ENCODE results near the gene MAMDC2. TPM values are rescaled to one million over a fixed set of nuclear protein-coding genes. Genes with fewer than 3 reads are reported as not detected.

MAMDC2 gene
- total RNA-seq, 1 experiment from 2014 or later = not detected

GRCh38 chr9:70060148-70060882, 16.7 kb downstream of the MAMDC2 start:
- ChIA-PET CTCF (interaction anchor here (1.2 to 1.5 kb wide), 2 partner anchors 50 to 53 kb away, joined by 5 to 7 read pairs; no protein-coding TSS in a partner anchor), POLR2A (interaction anchor here (0.6 kb wide), 1 partner anchor 22 kb away, joined by 3 read pairs; no protein-coding TSS in a partner anchor)
- H3K27me3 Mint-ChIP-seq (ENCODE audit: insufficient read depth, unreplicated experiment) = no peaks in the 10 kb centered on the region
- H3K4me1 Mint-ChIP-seq (ENCODE audit: insufficient read depth, unreplicated experiment) = no peaks in the 10 kb centered on the region
- no peak overlapping the region for H3K4me3 Mint-ChIP-seq (ENCODE audit: unreplicated experiment)
- H3K36me3 Mint-ChIP-seq (ENCODE audit: insufficient read depth, unreplicated experiment) = peaks cover 6% of the 10 kb centered on the region
- BruUV-seq (replicated peaks) = no TSS peak
- intact Hi-C loops (cut with micrococcal nuclease) = no loop called here
- H3K9me3 Mint-ChIP-seq (ENCODE audit: unreplicated experiment) = no peaks in the 10 kb centered on the region
- DNase-seq (ENCODE audit: unreplicated experiment) = no peak
- TF ChIP-seq, protein P1, sequence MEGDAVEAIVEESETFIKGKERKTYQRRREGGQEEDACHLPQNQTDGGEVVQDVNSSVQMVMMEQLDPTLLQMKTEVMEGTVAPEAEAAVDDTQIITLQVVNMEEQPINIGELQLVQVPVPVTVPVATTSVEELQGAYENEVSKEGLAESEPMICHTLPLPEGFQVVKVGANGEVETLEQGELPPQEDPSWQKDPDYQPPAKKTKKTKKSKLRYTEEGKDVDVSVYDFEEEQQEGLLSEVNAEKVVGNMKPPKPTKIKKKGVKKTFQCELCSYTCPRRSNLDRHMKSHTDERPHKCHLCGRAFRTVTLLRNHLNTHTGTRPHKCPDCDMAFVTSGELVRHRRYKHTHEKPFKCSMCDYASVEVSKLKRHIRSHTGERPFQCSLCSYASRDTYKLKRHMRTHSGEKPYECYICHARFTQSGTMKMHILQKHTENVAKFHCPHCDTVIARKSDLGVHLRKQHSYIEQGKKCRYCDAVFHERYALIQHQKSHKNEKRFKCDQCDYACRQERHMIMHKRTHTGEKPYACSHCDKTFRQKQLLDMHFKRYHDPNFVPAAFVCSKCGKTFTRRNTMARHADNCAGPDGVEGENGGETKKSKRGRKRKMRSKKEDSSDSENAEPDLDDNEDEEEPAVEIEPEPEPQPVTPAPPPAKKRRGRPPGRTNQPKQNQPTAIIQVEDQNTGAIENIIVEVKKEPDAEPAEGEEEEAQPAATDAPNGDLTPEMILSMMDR (IDR thresholded peaks at IDR 0.05; ENCODE audit: unreplicated experiment) = no peak
- H3K27ac Mint-ChIP-seq (ENCODE audit: low read depth, unreplicated experiment) = no peak overlapping the region

GRCh38 chr9:70060883-70061507, 17.3 kb downstream of the MAMDC2 start:
- ChIA-PET POLR2A (interaction anchor here (1.3 to 2.1 kb wide), 2 partner anchors 12 to 17 kb away, joined by 4 to 5 read pairs; no protein-coding TSS in a partner anchor), CTCF (interaction anchor here (1.5 to 2.4 kb wide), 2 partner anchors 12 to 89 kb away, joined by 3 to 8 read pairs; no protein-coding TSS in a partner anchor)
- H3K36me3 Mint-ChIP-seq (ENCODE audit: insufficient read depth, unreplicated experiment) = peaks cover 6% of the 10 kb centered on the region
- no peak overlapping the region for H3K4me3 Mint-ChIP-seq (ENCODE audit: unreplicated experiment)
- TF ChIP-seq, protein P1 (IDR thresholded peaks at IDR 0.05; ENCODE audit: unreplicated experiment) = no peak
- H3K9me3 Mint-ChIP-seq (ENCODE audit: unreplicated experiment) = no peaks in the 10 kb centered on the region
- no peaks in the 10 kb centered on the region for H3K27me3 Mint-ChIP-seq (ENCODE audit: insufficient read depth, unreplicated experiment)
- peaks cover 4% of the 10 kb centered on the region for H3K4me1 Mint-ChIP-seq (ENCODE audit: insufficient read depth, unreplicated experiment)
- no peak overlapping the region for H3K27ac Mint-ChIP-seq (ENCODE audit: low read depth, unreplicated experiment)
- DNase-seq (ENCODE audit: unreplicated experiment) = no peak
- no TSS peak for BruUV-seq (replicated peaks)
- intact Hi-C loops (cut with micrococcal nuclease) = no loop called here

DNA sequence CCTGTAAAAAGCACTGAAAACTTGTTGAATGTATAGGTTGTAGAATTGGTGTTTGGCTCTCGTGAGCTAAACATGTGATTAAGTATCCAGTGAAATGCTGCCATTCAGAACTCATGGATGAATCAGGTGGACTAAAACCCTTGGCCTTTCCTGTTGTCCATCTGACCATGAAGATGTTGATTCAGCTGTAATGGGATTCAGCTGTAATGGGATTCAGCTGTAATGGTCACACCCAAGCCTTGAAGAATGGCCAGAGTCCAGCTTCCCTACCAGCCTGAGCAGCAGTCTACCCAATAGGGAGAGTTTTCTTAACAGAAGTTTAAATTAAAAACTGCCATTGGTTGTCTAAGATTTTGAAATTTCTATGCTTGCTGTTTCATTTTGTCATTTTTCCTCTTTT, 18.1 kb downstream of the MAMDC2 start:
- intact Hi-C loops (cut with micrococcal nuclease) = no loop called here
- BruUV-seq (replicated peaks) = no TSS peak
- no peak overlapping the region for H3K27ac Mint-ChIP-seq (ENCODE audit: low read depth, unreplicated experiment)
- POLR2A ChIA-PET = interaction anchor here (1.3 to 2.1 kb wide), 4 partner anchors 10 to 17 kb away, joined by 4 to 5 read pairs (median 4); no protein-coding TSS in a partner anchor
- CTCF ChIA-PET = interaction anchor here (0.9 to 2.4 kb wide), 3 partner anchors 12 to 90 kb away, joined by 3 to 8 read pairs (median 3); no protein-coding TSS in a partner anchor
- TF ChIP-seq, protein P1 (IDR thresholded peaks at IDR 0.05; ENCODE audit: unreplicated experiment) = no peak
- no peaks in the 10 kb centered on the region for H3K9me3 Mint-ChIP-seq (ENCODE audit: unreplicated experiment)
- H3K4me3 Mint-ChIP-seq (ENCODE audit: unreplicated experiment) = no peak overlapping the region
- H3K27me3 Mint-ChIP-seq (ENCODE audit: insufficient read depth, unreplicated experiment) = no peaks in the 10 kb centered on the region
- DNase-seq (ENCODE audit: unreplicated experiment) = no peak
- peaks cover 6% of the 10 kb centered on the region for H3K36me3 Mint-ChIP-seq (ENCODE audit: insufficient read depth, unreplicated experiment)
- H3K4me1 Mint-ChIP-seq (ENCODE audit: insufficient read depth, unreplicated experiment) = peaks cover 10% of the 10 kb centered on the region

DNA sequence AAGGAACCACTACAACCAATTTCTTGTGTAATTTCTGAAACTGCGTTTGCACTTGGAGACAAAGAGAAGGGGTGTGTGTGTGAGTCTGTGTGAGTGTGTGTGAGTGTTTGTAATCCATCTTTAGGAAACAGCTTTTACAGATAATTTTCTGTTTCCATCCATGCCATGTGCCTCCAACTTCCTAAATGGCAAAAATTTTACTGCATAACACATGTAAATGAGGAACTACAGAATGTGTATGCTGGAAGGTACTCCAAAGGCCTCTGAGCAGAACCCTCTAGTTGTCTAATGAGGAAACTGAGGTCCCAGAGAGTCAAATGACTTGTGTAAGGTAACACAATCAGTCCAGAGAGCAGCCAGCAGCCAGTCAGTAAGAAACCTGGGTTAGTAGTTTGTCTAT, 20.8 kb downstream of the MAMDC2 start:
- Mint-ChIP-seq H3K27me3 (ENCODE audit: insufficient read depth, unreplicated experiment) (no peaks in the 10 kb centered on the region), H3K27ac (ENCODE audit: low read depth, unreplicated experiment) (no peak overlapping the region), H3K36me3 (ENCODE audit: insufficient read depth, unreplicated experiment) (peaks cover 6% of the 10 kb centered on the region), H3K9me3 (ENCODE audit: unreplicated experiment) (no peaks in the 10 kb centered on the region), H3K4me1 (ENCODE audit: insufficient read depth, unreplicated experiment) (peaks cover 10% of the 10 kb centered on the region), H3K4me3 (ENCODE audit: unreplicated experiment) (no peak overlapping the region)
- intact Hi-C loops (cut with micrococcal nuclease) = no loop called here
- CTCF ChIA-PET = interaction anchor here (1.0 kb wide), 1 partner anchor 1754 kb away, joined by 3 read pairs; no protein-coding TSS in a partner anchor
- POLR2A ChIA-PET = interaction anchor here (0.8 to 1.9 kb wide), 3 partner anchors 12 to 16 kb away, joined by 3 to 6 read pairs (median 6); no protein-coding TSS in a partner anchor
- BruUV-seq (replicated peaks) = no TSS peak
- DNase-seq (ENCODE audit: unreplicated experiment) = no peak
- TF ChIP-seq, protein P1 (IDR thresholded peaks at IDR 0.05; ENCODE audit: unreplicated experiment) = no peak

Data from MCF 10A (cell line).